Measurements from ENCODE around the gene CAMK1D.

The CAMK1D gene

GRCh38 chr10:12589291-12589690 lies 239.9 kb downstream of the CAMK1D start:
- no peak for DNase-seq (ENCODE audit: extremely low read depth in 1 of 2, low read depth in 1 of 2)

GRCh38 chr10:12589791-12590190 lies 240.4 kb downstream of the CAMK1D start:
- DNase-seq (ENCODE audit: extremely low read depth in 1 of 2, low read depth in 1 of 2): no peak

GRCh38 chr10:12590675-12591659 lies 241.6 kb downstream of the CAMK1D start:
- no peak for DNase-seq (ENCODE audit: extremely low read depth in 1 of 2, low read depth in 1 of 2)

GRCh38 chr10:12592967-12593366 lies 243.6 kb downstream of the CAMK1D start:
- DNase-seq (ENCODE audit: extremely low read depth in 1 of 2, low read depth in 1 of 2): no peak

- peak in 1 of 2 donors; percentile 16 for DNase-seq (ENCODE audit: extremely low read depth in 1 of 2, low read depth in 1 of 2)
Measured at GRCh38 chr10:12594448-12594944, 245.1 kb downstream of the CAMK1D start.

- DNase-seq (ENCODE audit: extremely low read depth in 1 of 2, low read depth in 1 of 2): no peak
Measured at GRCh38 chr10:12595936-12596576, 246.7 kb downstream of the CAMK1D start.

GRCh38 chr10:12597176-12597575 lies 247.8 kb downstream of the CAMK1D start:
- DNase-seq (ENCODE audit: extremely low read depth in 1 of 2, low read depth in 1 of 2): no peak

GRCh38 chr10:12597788-12598765 lies 248.7 kb downstream of the CAMK1D start:
- no peak for DNase-seq (ENCODE audit: extremely low read depth in 1 of 2, low read depth in 1 of 2)

- DNase-seq (ENCODE audit: extremely low read depth in 1 of 2, low read depth in 1 of 2): no peak
Measured at GRCh38 chr10:12600652-12601051, 251.3 kb downstream of the CAMK1D start.

- no peak for DNase-seq (ENCODE audit: extremely low read depth in 1 of 2, low read depth in 1 of 2)
Measured at GRCh38 chr10:12602521-12602920, 253.2 kb downstream of the CAMK1D start.

- DNase-seq (ENCODE audit: extremely low read depth in 1 of 2, low read depth in 1 of 2): no peak
Measured at GRCh38 chr10:12603766-12604470, 254.6 kb downstream of the CAMK1D start.

- peak; percentile 13 to 25 for DNase-seq (ENCODE audit: extremely low read depth in 1 of 2, low read depth in 1 of 2)
Measured at GRCh38 chr10:12605580-12606405, 256.4 kb downstream of the CAMK1D start.

- no peak for DNase-seq (ENCODE audit: extremely low read depth in 1 of 2, low read depth in 1 of 2)
Measured at GRCh38 chr10:12606461-12606860, 257.1 kb downstream of the CAMK1D start.

GRCh38 chr10:12608761-12609160 lies 259.4 kb downstream of the CAMK1D start:
- no peak for DNase-seq (ENCODE audit: extremely low read depth in 1 of 2, low read depth in 1 of 2)

GRCh38 chr10:12609435-12609834 lies 260.1 kb downstream of the CAMK1D start:
- no peak for DNase-seq (ENCODE audit: extremely low read depth in 1 of 2, low read depth in 1 of 2)

GRCh38 chr10:12613136-12613535 lies 263.8 kb downstream of the CAMK1D start:
- no peak for DNase-seq (ENCODE audit: extremely low read depth in 1 of 2, low read depth in 1 of 2)

GRCh38 chr10:12614177-12614995 lies 265.0 kb downstream of the CAMK1D start:
- DNase-seq (ENCODE audit: extremely low read depth in 1 of 2, low read depth in 1 of 2): no peak
